ELR (cell line): ENCODE data around the gene ADAMTSL4.
"Not testable (repeated sequence)": the region's sequence is repeated elsewhere in the genome, so short reads cannot be mapped to it uniquely, and the experiment has no call there.

ENCODE experiments used
- DNase-seq: peaks from one replicate; pipeline ENCODE4 v3.0.0-alpha.2; 2015; ENCODE audit warnings: low read depth

Gene ADAMTSL4

GRCh38 chr1:150596095-150596892 is 47.1 kb downstream of the ADAMTSL4 start:
- DNase-seq = peak; percentile 68

DNA sequence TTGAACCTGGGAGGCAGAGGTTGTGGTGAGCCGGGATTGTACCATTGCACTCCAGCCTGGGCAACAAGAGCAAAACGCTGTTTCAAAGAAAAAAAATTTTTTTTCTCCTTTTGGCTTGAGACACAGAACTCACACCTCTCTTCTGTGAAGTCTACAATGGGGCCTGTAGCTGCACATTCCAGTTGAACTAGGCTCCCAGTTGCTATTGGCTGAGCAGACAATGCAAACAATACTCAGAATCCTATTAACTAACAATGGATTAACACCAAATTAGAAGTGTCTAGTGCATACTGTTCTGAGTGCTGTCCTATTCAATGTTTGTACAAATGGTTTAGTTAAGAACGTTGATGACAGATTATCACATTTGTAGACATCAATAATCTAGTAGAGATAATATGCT is 47.8 kb downstream of the ADAMTSL4 start:
- DNase-seq = no peak

- DNase-seq = not testable (repeated sequence)
Measured at GRCh38 chr1:150598346-150598745, 49.1 kb downstream of the ADAMTSL4 start.

DNA sequence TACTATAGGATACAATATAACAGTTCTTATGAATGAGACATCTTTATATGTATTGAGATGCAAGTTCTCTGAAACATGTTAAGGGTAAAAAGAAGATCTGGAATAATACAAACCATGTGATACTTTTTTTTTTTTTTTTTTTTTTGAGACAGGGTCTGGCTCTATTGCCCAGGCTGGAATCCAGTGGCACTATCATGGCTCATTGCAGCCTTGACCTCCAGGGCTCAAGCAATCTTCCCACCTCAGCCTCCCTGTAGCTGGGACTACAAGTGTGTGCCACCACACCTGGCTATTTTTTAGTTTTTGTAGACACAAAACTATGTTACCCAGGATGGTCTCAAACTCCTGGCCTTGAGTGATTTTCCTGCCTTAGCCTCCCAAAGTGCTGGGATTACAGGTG is 52.3 kb downstream of the ADAMTSL4 start:
- no peak for DNase-seq

GRCh38 chr1:150602372-150602771 is 53.2 kb downstream of the ADAMTSL4 start:
- not testable (repeated sequence) for DNase-seq

GRCh38 chr1:150603711-150604110 is 54.5 kb downstream of the ADAMTSL4 start:
- DNase-seq = no peak

DNA sequence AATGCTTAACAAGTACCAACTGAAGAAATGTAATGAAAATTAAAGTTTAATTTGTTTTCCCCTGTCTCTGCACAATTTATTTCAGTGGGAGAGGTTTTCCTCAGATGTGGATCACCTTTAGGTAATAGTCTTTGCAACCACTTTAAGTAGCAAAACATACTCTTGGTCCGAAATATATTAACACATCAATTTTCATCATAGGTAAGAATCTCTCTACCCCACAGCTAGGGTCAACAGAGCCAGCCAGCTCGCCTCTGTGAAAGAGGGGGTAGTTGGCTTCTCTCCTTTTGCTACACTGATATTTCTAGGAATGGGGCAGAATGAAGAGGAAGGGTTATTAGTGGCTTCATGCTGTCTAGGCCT is 55.0 kb downstream of the ADAMTSL4 start:
- DNase-seq = no peak

DNA sequence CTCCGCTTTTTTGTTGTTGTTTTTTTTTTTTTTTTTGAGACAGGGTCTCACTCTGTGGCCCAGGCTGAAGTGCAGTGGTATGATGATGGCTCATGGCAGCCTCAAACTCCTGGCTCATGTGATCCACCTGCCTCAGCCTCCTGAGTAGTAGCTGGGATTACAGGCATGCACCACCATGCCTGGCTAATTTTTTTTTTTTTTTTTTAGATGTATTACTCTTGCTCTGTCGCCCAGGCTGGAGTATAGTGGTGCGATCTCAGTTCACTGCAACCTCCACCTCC is 56.2 kb downstream of the ADAMTSL4 start:
- DNase-seq = not testable (repeated sequence)

DNA sequence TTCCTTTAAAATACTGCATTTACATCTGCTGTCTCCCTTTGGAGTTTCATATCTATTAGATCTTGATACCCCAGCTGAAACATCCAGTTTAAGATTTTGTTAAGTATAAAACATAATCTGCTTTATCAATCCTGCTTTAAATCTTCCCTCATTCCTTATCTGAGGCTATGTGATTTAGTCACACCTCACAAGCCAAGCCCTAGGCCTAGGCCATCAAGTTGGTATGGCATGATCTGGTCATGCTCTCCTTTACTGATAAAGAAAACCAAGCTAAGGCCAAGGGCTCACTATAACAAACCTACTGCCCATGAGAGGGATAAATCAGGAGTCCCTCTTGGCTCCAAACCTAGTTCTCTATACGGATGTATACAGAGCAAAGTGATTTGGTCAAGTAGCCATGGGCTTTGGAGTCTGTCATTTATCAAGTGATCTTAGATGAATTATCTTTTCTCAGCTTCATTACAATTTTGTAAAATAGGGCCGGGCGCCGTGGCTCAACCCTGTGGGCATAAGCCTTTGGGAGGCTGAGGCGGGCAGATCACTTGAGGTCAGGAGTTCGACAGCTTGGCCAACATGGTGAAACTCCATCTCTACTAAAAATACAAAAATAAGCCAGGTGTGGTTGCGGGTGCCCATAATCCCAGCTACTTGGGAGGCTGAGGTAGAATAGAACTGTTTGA is 57.4 kb downstream of the ADAMTSL4 start:
- no peak for DNase-seq

DNA sequence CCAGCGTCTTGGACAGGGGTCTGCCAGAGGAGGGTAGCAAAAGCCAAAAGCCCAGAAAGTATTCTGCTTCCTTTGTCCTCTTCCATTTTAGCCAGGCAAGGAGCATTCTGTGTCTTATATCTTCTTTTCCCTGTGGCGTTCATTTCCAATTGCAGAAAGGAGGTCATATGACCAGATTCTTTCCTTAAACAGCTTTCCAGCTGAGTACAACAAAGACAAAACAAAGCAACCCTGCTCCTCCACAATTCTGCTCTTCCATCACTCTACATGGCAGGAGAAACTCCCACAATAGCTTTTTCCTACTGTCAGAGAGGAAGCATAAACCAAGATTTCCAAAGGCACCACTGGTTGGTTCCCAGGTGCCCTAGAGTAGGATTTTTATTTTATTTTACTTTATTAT is 60.5 kb downstream of the ADAMTSL4 start:
- no peak for DNase-seq
